Stimulated activated CD8-positive, alpha-beta memory T cell treated with anti-CD3 and anti-CD28 coated beads, Interleukin-4, amount 100 ng/mL, for 1 hour (primary cell): ENCODE data around the gene GPR68.
"Not testable (repeated sequence)": the region's sequence is repeated elsewhere in the genome, so short reads cannot be mapped to it uniquely, and the experiment has no call there.

Experiments
- DNase-seq, 2 donors: peaks; one replicate each; pipeline ENCODE4 v3.0.0-alpha.2; 2020; ENCODE audit warnings: low read depth in 2 of 2, low spot score in 1 of 2

Gene GPR68

GRCh38 chr14:91230397-91231035 is 14.0 kb downstream of the GPR68 start:
- DNase-seq = no peak

GRCh38 chr14:91229743-91230200 is 14.7 kb downstream of the GPR68 start:
- DNase-seq = peak in 1 of 2 donors; percentile 42

GRCh38 chr14:91229005-91229382 is 15.5 kb downstream of the GPR68 start:
- no peak for DNase-seq

- DNase-seq = peak in 1 of 2 donors; percentile 56
These were observed 16.1 kb downstream of the GPR68 start for GRCh38 chr14:91228112-91229004.

- no peak for DNase-seq
These were observed 17.3 kb downstream of the GPR68 start for GRCh38 chr14:91227183-91227628.

GRCh38 chr14:91226360-91226759 is 18.1 kb downstream of the GPR68 start:
- not testable (repeated sequence) for DNase-seq

GRCh38 chr14:91225025-91225424 is 19.5 kb downstream of the GPR68 start:
- DNase-seq = no peak

GRCh38 chr14:91223028-91223783 is 21.3 kb downstream of the GPR68 start:
- DNase-seq = no peak

GRCh38 chr14:91221270-91221669 is 23.2 kb downstream of the GPR68 start:
- no peak for DNase-seq

GRCh38 chr14:91220581-91221000 is 23.9 kb downstream of the GPR68 start:
- DNase-seq = no peak

- no peak for DNase-seq
These were observed 24.8 kb downstream of the GPR68 start for GRCh38 chr14:91219517-91220389.

- no peak for DNase-seq
These were observed 26.5 kb downstream of the GPR68 start for GRCh38 chr14:91218014-91218413.

- no peak for DNase-seq
These were observed 27.7 kb downstream of the GPR68 start for GRCh38 chr14:91216731-91217226.

GRCh38 chr14:91215381-91215780 is 29.1 kb downstream of the GPR68 start:
- no peak for DNase-seq

GRCh38 chr14:91214306-91214705 is 30.2 kb downstream of the GPR68 start:
- DNase-seq = no peak

- no peak for DNase-seq
These were observed 33.5 kb downstream of the GPR68 start for GRCh38 chr14:91211017-91211416.

- no peak for DNase-seq
These were observed 37.5 kb downstream of the GPR68 start for GRCh38 chr14:91207008-91207407.

- no peak for DNase-seq
These were observed 39.0 kb downstream of the GPR68 start for GRCh38 chr14:91205459-91205858.

- no peak for DNase-seq
These were observed 39.8 kb downstream of the GPR68 start for GRCh38 chr14:91204657-91205056.

GRCh38 chr14:91202234-91202974 is 42.1 kb downstream of the GPR68 start:
- DNase-seq = no peak
